ENCODE data around the gene ACSS1.

The ACSS1 gene

DNA sequence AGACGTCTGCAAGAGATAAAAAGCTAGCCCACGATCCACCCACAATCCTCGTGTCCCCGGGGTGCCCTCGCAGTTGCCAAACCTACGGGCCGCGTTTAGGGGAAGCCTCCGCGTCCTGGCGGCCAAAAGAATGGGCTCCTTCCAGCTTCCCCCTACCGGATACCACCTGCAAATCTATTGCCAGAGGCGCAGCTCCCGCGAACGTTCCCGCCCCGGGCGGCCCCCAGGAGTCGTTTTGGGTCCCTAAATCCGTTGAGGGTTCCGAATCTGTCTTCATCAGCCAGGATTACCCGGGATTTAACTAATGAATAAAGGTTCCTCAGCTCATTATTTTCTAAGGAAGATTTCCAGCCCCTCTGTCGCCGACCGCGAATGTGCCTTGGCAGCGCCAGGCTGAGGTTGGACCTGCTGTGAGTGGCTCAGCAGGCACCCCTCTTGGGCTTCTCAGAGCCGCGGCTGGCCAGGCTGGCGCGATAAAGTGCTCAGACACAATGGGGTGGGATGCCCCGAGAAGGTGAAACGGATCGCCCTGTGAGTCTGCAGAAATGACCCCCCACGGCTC, 26.8 kb upstream of the ACSS1 start:
- H3K36me3 ChIP-seq (ENCODE audit: control insufficient read depth, insufficient read depth, low read length): no peaks in the 10 kb centered on the region
- H3K27ac ChIP-seq (ENCODE audit: low read depth, low read length): no peak overlapping the region
- no peaks in the 10 kb centered on the region for H3K4me1 ChIP-seq (ENCODE audit: control insufficient read depth, insufficient read depth, low read length)
- no peak overlapping the region for H3K4me3 ChIP-seq (ENCODE audit: low read length)
- peaks cover 50% of the 10 kb centered on the region for H3K27me3 ChIP-seq (ENCODE audit: control insufficient read depth, insufficient read depth, low read length)
- no peak overlapping the region for H3K9ac ChIP-seq (ENCODE audit: low read length)

DNA sequence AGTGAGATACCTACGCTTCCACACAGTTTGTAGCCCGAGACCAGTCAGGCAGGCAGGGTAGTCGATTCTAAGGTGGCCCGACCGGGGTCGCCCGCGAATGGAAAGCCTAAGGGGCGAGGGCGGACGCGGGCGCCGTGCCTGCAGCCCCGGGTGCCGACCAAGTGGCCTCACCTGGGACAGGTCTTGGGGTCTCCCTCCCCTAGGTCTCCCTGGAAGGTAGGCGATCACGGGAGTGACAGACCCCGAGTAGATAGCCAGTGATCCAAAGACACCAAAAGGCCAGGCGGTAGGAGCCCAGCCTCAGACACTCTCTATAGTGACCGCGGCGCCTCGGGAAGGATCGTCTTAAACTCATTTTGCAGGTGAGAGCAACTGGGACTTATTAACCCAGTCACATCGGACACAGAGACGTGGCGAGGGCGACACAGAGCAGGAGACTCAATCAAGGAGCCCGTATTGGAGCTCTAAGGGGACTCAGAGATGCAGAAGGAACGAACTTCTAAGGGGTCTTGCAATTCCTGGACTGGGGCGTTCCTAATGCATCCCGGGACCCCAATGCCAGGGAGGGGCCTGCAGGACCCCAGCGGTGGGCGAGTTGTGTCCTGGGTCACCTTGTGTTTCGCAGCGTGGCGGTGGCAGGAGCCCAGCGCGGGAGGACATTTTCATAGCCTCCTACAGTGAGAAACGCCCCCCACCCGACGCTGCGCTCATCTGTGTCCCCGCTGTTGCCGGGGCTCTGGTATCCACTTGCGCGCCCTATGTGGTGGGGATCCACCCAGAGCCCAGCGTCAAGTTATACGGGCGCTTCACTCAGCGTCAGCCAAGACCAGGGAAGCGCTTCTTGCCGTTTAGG, 26.1 kb upstream of the ACSS1 start:
- Histone ChIP-seq H3K27ac (ENCODE audit: low read depth, low read length) (no peak overlapping the region), H3K4me1 (ENCODE audit: control insufficient read depth, insufficient read depth, low read length) (no peaks in the 10 kb centered on the region), H3K9ac (ENCODE audit: low read length) (no peak overlapping the region), H3K27me3 (ENCODE audit: control insufficient read depth, insufficient read depth, low read length) (peaks cover 53% of the 10 kb centered on the region), H3K36me3 (ENCODE audit: control insufficient read depth, insufficient read depth, low read length) (no peaks in the 10 kb centered on the region), H3K4me3 (ENCODE audit: low read length) (no peak overlapping the region)

DNA sequence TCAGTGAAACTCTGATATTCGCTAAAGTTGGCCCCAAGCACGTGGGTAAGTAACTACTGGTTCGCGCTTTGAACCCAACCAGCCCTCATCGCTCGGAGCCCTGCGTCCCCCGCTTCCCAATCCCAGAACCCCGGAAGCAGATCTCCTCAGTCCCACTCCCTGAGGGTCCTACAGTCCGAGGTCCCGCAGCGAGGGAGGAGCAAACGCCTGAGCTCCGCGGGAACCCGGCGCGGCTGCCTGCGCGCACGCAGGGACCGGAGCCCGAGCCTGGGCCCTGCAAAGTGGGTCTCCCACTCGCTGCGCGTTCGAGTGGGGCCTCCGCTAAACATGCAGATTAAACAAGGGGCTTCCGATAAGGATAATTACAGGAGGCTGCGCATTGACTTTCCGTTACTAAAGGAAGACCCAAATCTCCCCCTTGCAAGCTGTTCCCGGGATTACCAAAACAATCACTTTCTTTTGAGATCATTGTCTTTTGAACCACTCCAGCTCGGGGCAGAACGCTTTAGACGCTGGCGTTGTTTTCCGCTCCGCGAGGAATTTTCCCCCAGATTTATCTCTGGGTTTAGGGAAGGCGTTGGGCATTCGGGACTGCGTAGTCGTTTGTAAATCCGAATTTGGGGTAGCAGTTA, 25.3 kb upstream of the ACSS1 start:
- H3K4me1 ChIP-seq (ENCODE audit: control insufficient read depth, insufficient read depth, low read length): no peaks in the 10 kb centered on the region
- H3K27me3 ChIP-seq (ENCODE audit: control insufficient read depth, insufficient read depth, low read length): peaks cover 51% of the 10 kb centered on the region
- no peak overlapping the region for H3K27ac ChIP-seq (ENCODE audit: low read depth, low read length)
- H3K36me3 ChIP-seq (ENCODE audit: control insufficient read depth, insufficient read depth, low read length): no peaks in the 10 kb centered on the region
- H3K4me3 ChIP-seq (ENCODE audit: low read length): no peak overlapping the region
- H3K9ac ChIP-seq (ENCODE audit: low read length): no peak overlapping the region

DNA sequence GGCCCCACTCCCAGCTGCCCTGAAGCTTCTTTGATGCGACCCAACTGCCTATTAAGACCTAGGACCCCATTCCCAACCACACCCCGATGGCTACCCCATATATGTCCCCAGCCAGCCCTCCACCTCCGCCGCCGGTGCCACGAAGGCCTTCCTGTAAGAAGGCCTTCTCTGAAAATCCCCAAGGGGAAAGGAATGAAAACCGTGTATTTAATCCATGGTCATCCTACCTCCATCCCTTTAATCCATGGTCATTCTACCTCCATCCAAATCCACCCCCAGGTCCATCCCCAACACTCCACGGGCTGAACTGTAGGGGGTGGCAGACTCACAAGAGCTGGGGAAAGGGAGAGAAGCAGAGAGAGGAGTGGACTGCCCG, 24.5 kb upstream of the ACSS1 start:
- H3K27me3 ChIP-seq (ENCODE audit: control insufficient read depth, insufficient read depth, low read length): peaks cover 45% of the 10 kb centered on the region
- no peak overlapping the region for H3K4me3 ChIP-seq (ENCODE audit: low read length)
- H3K36me3 ChIP-seq (ENCODE audit: control insufficient read depth, insufficient read depth, low read length): no peaks in the 10 kb centered on the region
- no peak overlapping the region for H3K9ac ChIP-seq (ENCODE audit: low read length)
- no peak overlapping the region for H3K27ac ChIP-seq (ENCODE audit: low read depth, low read length)
- peaks cover 4% of the 10 kb centered on the region for H3K4me1 ChIP-seq (ENCODE audit: control insufficient read depth, insufficient read depth, low read length)

DNA sequence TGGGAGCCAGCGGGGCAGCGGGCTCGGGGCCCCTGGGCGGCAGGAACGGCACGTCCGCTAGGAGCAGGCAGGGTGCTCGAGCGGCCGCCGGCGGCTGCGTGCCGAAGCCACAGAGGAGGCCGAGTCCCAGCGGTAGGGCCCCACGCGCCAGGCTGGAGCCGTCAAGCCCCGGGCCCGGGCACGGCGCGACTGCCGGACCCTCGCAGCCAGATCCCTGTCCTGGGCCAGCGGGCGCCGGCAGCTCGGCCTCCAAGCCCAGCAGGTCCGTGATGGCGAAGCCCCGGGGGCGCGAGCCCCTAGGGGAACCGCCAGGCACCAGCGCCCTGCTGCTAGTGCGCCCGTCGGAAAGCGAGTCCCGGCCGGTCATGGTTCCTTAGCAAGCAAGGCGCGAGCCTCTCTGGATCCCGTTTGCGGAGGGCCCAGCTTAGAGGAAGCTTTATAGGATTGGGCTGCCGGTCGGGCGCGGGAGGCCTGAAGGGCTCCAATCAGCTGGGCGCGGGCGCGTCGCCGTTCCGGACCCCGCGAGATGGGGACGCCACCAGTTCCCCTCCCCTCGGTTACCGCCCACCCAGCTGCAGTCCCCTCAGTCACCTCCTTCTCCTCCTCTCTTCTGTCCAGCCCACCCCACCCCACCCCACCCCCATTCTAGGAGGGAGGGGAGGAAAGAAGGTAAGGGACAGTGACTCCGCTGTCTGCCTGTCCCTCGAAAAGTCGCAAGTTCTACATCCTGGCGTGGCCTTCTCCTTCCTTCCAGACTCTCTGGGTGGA, 24.0 kb upstream of the ACSS1 start, which contains the start of gene VSX1:
Gene VSX1 (minus strand): TSS at position 412 of the 768 bp plus-strand sequence. CDS start 45 bp downstream, at position 367.
- Histone ChIP-seq H3K4me3 (ENCODE audit: low read length) (no peak within 1 kb of the TSS), H3K36me3 (ENCODE audit: control insufficient read depth, insufficient read depth, low read length) (no peaks in the 10 kb centered on the region), H3K4me1 (ENCODE audit: control insufficient read depth, insufficient read depth, low read length) (peaks cover 4% of the 10 kb centered on the region), H3K27me3 (ENCODE audit: control insufficient read depth, insufficient read depth, low read length) (peaks cover 45% of the 10 kb centered on the region), H3K9ac (ENCODE audit: low read length) (no peak within 1 kb of the TSS), H3K27ac (ENCODE audit: low read depth, low read length) (no peak within 1 kb of the TSS)

DNA sequence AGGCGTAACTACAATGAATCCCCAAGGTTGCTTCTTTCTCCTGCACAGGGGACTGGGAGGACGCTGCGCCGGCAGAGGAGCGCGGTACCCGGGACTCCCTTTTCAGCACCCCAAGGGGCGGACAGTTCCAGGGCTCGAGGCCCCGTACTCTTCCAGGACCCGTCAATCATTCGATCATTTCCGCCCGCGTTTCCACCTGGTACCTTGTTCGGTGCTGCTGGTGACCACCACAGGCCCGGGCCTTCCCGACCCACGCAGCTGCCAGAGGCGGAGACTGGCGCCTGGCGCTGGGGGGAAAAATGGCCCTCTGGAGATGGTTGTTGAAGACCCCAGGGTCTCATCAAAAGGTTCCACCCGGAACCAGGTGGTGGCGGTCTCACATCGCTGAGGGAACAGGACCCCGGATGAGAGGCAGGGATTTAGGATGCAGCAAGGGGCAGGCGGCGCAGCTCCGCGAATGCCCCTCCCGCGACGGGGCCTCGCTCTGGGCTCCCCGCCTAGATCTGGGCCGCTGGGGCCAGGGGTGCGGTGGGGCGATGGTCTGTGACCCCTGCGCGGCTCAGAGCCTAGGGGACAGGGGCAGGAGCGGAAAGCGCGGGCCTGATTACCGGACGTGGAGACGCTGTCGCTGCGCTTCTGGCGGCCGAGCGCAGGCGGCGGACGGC, 23.3 kb upstream of the ACSS1 start:
- Histone ChIP-seq H3K36me3 (ENCODE audit: control insufficient read depth, insufficient read depth, low read length) (no peaks in the 10 kb centered on the region), H3K27ac (ENCODE audit: low read depth, low read length) (no peak overlapping the region), H3K4me3 (ENCODE audit: low read length) (no peak overlapping the region), H3K27me3 (ENCODE audit: control insufficient read depth, insufficient read depth, low read length) (peaks cover 42% of the 10 kb centered on the region), H3K4me1 (ENCODE audit: control insufficient read depth, insufficient read depth, low read length) (peaks cover 4% of the 10 kb centered on the region), H3K9ac (ENCODE audit: low read length) (no peak overlapping the region)

DNA sequence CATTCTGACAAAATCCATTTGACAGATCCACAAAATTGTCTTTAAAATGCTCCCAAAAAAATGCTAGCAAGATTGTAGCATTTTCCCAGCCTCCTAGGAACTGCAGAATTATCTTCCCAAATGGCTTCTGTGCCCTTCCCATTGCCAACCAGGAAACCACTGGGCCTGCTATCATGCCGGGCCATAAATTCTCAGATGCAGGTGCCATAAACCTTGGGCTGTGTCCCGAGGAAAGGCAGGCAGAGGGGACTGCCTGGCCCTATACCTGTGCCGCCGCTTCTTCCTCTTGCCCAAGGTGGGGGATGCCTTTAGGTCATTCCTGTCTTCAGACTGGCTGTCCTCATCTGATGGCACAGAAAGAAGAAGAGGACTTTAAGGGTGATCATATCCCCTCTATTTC, 21.2 kb upstream of the ACSS1 start:
- no peak overlapping the region for H3K9ac ChIP-seq (ENCODE audit: low read length)
- H3K27ac ChIP-seq (ENCODE audit: low read depth, low read length): no peak overlapping the region
- peaks cover 4% of the 10 kb centered on the region for H3K4me1 ChIP-seq (ENCODE audit: control insufficient read depth, insufficient read depth, low read length)
- H3K27me3 ChIP-seq (ENCODE audit: control insufficient read depth, insufficient read depth, low read length): peaks cover 26% of the 10 kb centered on the region
- no peak overlapping the region for H3K4me3 ChIP-seq (ENCODE audit: low read length)
- H3K36me3 ChIP-seq (ENCODE audit: control insufficient read depth, insufficient read depth, low read length): no peaks in the 10 kb centered on the region

DNA sequence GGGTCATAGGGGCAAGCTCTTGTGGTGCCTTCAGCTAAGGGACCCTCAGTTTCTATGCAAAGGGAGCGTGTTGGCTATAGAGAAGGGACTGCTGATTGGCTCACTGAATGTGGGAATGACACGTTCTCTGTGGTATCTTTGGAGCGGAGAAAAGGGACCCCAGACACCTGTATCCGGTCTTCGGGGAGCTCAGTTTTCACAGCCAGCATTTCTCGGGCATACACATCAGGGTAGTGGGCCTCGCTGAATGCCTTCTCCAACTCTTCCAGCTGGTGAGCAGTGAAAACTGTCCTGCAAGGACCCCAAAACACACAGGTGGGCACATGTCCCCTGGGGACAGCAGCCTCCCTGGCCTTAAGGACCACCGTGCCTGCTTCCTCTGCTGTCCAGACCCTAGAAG, 20.7 kb upstream of the ACSS1 start:
- Histone ChIP-seq H3K27ac (ENCODE audit: low read depth, low read length) (no peak overlapping the region), H3K4me3 (ENCODE audit: low read length) (no peak overlapping the region), H3K27me3 (ENCODE audit: control insufficient read depth, insufficient read depth, low read length) (peaks cover 23% of the 10 kb centered on the region), H3K4me1 (ENCODE audit: control insufficient read depth, insufficient read depth, low read length) (peaks cover 4% of the 10 kb centered on the region), H3K36me3 (ENCODE audit: control insufficient read depth, insufficient read depth, low read length) (no peaks in the 10 kb centered on the region), H3K9ac (ENCODE audit: low read length) (no peak overlapping the region)

DNA sequence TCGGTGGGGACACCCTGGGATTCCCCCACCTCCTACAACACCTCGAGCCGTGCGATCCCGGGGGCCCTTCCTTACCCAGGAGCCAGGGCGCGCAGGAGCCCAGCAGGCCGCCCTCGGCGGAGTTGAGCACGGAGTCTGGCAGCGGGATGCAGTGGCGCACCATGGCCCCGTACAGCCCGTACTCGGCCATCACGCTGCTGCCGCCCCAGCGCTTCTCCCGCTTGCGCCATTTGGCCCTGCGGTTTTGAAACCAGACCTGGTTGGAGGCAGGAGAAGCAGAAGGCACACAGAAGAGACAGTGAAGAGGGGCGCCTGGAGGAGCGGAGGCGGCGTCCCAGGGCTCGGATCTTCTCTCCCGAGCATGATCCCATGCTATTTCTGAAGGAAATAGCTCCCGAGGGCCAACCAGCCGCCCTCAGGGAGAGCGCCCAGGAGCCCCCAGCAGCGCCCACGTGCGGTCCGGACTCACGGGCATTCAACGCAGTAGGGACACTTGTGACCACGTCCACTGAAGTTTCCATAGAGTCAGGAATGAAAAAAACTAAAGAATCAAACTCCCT, 19.8 kb upstream of the ACSS1 start:
- H3K27me3 ChIP-seq (ENCODE audit: control insufficient read depth, insufficient read depth, low read length): peaks cover 17% of the 10 kb centered on the region
- H3K27ac ChIP-seq (ENCODE audit: low read depth, low read length): no peak overlapping the region
- no peaks in the 10 kb centered on the region for H3K36me3 ChIP-seq (ENCODE audit: control insufficient read depth, insufficient read depth, low read length)
- no peak overlapping the region for H3K9ac ChIP-seq (ENCODE audit: low read length)
- peak overlapping the region; percentile 57 for H3K4me3 ChIP-seq (ENCODE audit: low read length)
- H3K4me1 ChIP-seq (ENCODE audit: control insufficient read depth, insufficient read depth, low read length): peaks cover 4% of the 10 kb centered on the region

DNA sequence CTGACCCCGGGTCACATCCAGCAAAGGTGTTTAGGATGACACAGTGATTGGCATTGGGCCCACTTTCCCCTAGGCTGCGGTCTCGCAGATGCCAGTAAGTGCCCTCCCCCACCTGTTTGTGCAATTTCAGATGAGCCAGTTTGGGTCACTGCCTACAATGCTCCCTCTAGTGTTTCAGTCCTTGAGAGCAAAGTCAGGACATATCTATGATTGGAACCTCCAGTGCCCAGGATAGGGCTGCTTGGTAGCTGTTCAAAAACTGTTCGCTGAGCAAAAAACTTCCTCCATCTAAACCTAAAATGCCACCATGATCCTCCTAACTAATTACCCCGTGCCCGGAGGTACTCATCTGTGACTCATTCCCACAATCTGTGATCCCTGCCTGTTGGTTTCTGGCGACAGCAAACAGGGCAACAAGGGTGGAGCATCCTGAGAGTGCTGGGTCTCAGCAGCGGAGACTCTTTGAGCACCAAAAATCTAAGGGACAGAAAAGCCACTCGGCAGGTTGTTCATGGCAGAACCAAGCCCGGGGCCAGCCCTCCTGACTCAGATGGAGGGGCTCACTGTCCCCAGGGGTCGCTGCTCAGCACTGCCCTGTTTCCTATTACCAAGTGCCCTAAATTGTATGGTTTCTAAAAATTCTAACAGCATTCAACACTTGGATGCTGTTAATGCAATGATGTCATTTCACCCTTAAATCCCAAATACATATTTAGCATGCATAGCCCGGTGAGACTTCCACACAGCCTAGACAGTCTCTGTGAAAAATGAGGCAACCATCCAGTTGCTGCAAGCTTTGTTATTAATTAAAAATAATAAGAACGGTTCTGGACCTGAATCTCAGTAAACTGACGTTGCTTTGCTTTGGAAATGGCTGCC, 19.0 kb upstream of the ACSS1 start:
- H3K27ac ChIP-seq (ENCODE audit: low read depth, low read length): no peak overlapping the region
- H3K9ac ChIP-seq (ENCODE audit: low read length): no peak overlapping the region
- no peaks in the 10 kb centered on the region for H3K36me3 ChIP-seq (ENCODE audit: control insufficient read depth, insufficient read depth, low read length)
- H3K27me3 ChIP-seq (ENCODE audit: control insufficient read depth, insufficient read depth, low read length): peaks cover 12% of the 10 kb centered on the region
- peak overlapping the region; percentile 57 for H3K4me3 ChIP-seq (ENCODE audit: low read length)
- peaks cover 4% of the 10 kb centered on the region for H3K4me1 ChIP-seq (ENCODE audit: control insufficient read depth, insufficient read depth, low read length)

DNA sequence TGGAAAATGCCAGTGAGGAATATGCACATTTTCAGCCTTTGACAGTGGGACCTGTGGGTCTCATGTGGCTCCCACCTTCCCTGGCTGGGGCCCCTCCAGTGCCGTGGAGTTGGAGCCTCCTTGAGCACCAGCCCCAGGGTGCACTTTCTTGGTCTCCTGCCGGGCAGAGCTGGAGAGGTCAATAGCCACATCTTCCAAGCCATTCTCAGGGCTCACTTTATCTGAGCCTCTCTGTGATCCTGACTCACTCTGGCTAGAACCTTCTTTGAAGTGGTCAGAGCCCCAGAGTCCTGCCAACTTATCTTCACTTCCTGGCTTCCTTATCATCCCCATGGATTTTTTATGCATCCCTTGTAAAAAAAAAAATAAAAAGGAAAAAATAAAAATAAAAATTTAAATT, 18.3 kb upstream of the ACSS1 start:
- no peak overlapping the region for H3K4me3 ChIP-seq (ENCODE audit: low read length)
- H3K36me3 ChIP-seq (ENCODE audit: control insufficient read depth, insufficient read depth, low read length): no peaks in the 10 kb centered on the region
- H3K27ac ChIP-seq (ENCODE audit: low read depth, low read length): no peak overlapping the region
- no peak overlapping the region for H3K9ac ChIP-seq (ENCODE audit: low read length)
- peaks cover 10% of the 10 kb centered on the region for H3K27me3 ChIP-seq (ENCODE audit: control insufficient read depth, insufficient read depth, low read length)
- H3K4me1 ChIP-seq (ENCODE audit: control insufficient read depth, insufficient read depth, low read length): peaks cover 4% of the 10 kb centered on the region

All from rectal smooth muscle tissue (tissue), 1 donor.